Endothelial cell of umbilical vein (primary cell): ENCODE results near the gene ADARB2.

Source experiments
- EZH2 ChIP-seq: IDR thresholded peaks from 2 replicates; pipeline ENCODE4 v1.6.1; 2012; ENCODE audit warnings: borderline replicate concordance, low read depth, mild to moderate bottlenecking, moderate library complexity, low read length, inconsistent platforms; ENCODE audit not compliant: severe bottlenecking
- FOS ChIP-seq: IDR thresholded peaks from 2 replicates; pipeline ENCODE4 v1.6.1; 2011; ENCODE audit warnings: mild to moderate bottlenecking, low read length, moderate library complexity, borderline replicate concordance; ENCODE audit not compliant: insufficient read depth
- GATA2 ChIP-seq: IDR thresholded peaks from 2 replicates; pipeline ENCODE4 v1.7.0; 2011; ENCODE audit warnings: low read depth, mild to moderate bottlenecking, moderate library complexity, mixed read lengths, low read length; ENCODE audit not compliant: insufficient read length, insufficient read depth
- JUN ChIP-seq: IDR thresholded peaks from 2 replicates; pipeline ENCODE4 v1.6.1; 2011; ENCODE audit warnings: borderline replicate concordance, low read depth; ENCODE audit not compliant: insufficient read length, insufficient read depth
- MYC ChIP-seq: IDR thresholded peaks from one replicate; pipeline ENCODE4 v1.6.1; 2011; ENCODE audit warnings: mild to moderate bottlenecking, low read depth, low read length
- POLR2A ChIP-seq: IDR thresholded peaks from 2 replicates; pipeline ENCODE4 v1.6.1; 2012; ENCODE audit warnings: low read depth, mild to moderate bottlenecking, control low read depth, low read length
- POLR2AphosphoS5 ChIP-seq: IDR thresholded peaks from 2 replicates; pipeline ENCODE4 v1.6.1; 2012; ENCODE audit warnings: low read depth, mild to moderate bottlenecking, control low read depth, low read length, moderate library complexity; ENCODE audit not compliant: insufficient read depth
- TF ChIP-seq, protein P1 (sequence below), 2 donors: IDR thresholded peaks; 1 replicate in 1 of 2; 2 replicates in 1 of 2; pipeline ENCODE4 v1.5.1; 2011; ENCODE audit warnings: low read length in 2 of 2, mild to moderate bottlenecking in 2 of 2, moderate library complexity in 2 of 2, control low read depth in 1 of 2, inconsistent platforms in 1 of 2, low read depth in 1 of 2; ENCODE audit not compliant: insufficient read depth in 1 of 2; ENCODE audit errors: extremely low read depth in 1 of 2
- TF ChIP-seq, protein P2 (sequence below): IDR thresholded peaks from 2 replicates; pipeline ENCODE4 v1.6.1; 2011; ENCODE audit not compliant: insufficient read depth, insufficient read length

DNA sequence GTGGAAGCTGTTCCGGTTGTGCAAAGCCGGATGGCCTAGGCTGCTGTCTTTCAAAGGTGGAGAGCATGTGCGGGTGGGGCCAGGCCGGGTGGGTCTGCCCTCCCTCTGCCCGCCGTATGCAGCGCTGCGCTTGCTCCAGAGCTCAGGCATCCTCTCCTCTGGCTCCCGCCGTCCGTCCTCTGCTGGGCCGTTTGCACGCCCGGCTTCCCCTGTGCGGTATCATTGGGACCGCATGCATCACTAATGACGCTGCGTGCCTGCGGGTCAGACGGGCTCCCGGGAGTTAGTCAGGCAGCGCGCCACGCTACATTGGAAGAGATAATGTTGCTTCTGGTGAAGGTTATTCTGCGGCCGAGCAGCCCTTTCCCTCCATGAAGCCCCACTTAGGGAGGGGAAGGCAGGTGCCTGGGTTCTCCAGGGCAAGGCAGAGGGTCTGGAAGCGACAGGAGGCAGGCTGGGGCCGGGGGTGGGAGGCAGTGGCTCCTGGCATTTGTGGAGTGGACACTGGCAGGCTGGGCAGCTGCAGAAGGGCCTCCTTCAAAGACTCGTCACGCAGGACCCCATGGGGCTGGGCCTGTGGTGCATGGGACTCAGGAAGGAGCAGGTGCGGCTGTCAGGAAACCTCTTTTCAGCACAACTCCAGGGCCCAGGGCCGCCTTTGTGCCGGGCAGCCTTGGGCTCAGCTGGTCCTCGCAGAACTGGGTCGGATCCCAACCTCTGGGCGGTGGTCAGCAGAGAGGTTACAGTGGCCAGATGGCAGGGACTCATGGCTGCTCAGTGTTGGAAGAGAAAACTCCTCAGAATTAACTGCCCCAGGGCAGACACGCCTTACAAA, 362.6 kb downstream of the ADARB2 start:
- TF ChIP-seq POLR2A, result no peak
- TF ChIP-seq, protein P1, sequence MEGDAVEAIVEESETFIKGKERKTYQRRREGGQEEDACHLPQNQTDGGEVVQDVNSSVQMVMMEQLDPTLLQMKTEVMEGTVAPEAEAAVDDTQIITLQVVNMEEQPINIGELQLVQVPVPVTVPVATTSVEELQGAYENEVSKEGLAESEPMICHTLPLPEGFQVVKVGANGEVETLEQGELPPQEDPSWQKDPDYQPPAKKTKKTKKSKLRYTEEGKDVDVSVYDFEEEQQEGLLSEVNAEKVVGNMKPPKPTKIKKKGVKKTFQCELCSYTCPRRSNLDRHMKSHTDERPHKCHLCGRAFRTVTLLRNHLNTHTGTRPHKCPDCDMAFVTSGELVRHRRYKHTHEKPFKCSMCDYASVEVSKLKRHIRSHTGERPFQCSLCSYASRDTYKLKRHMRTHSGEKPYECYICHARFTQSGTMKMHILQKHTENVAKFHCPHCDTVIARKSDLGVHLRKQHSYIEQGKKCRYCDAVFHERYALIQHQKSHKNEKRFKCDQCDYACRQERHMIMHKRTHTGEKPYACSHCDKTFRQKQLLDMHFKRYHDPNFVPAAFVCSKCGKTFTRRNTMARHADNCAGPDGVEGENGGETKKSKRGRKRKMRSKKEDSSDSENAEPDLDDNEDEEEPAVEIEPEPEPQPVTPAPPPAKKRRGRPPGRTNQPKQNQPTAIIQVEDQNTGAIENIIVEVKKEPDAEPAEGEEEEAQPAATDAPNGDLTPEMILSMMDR (IDR thresholded peaks at IDR 0.05; ENCODE audit: extremely low read depth in 1 of 2, insufficient read depth in 1 of 2, low read depth in 1 of 2, low read length in 2 of 2), result no peak
- TF ChIP-seq EZH2, result no peak
- no peak for TF ChIP-seq POLR2AphosphoS5
- TF ChIP-seq MYC, result no peak
- no peak for TF ChIP-seq JUN
- no peak for TF ChIP-seq FOS
- TF ChIP-seq GATA2, result no peak
- TF ChIP-seq, protein P2, sequence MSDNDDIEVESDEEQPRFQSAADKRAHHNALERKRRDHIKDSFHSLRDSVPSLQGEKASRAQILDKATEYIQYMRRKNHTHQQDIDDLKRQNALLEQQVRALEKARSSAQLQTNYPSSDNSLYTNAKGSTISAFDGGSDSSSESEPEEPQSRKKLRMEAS, result no peak
